ENCODE results near the gene NEK9.
"Not testable (repeated sequence)": the region's sequence is repeated elsewhere in the genome, so short reads cannot be mapped to it uniquely, and the experiment has no call there.

The NEK9 gene

GRCh38 chr14:75069811-75070145, 57.1 kb downstream of the NEK9 start:
- H3K4me3 ChIP-seq (ENCODE audit: low read depth, low read length): peak overlapping the region; percentile 70
- no peak for DNase-seq (ENCODE audit: low read depth)
- TF ChIP-seq, protein P1, sequence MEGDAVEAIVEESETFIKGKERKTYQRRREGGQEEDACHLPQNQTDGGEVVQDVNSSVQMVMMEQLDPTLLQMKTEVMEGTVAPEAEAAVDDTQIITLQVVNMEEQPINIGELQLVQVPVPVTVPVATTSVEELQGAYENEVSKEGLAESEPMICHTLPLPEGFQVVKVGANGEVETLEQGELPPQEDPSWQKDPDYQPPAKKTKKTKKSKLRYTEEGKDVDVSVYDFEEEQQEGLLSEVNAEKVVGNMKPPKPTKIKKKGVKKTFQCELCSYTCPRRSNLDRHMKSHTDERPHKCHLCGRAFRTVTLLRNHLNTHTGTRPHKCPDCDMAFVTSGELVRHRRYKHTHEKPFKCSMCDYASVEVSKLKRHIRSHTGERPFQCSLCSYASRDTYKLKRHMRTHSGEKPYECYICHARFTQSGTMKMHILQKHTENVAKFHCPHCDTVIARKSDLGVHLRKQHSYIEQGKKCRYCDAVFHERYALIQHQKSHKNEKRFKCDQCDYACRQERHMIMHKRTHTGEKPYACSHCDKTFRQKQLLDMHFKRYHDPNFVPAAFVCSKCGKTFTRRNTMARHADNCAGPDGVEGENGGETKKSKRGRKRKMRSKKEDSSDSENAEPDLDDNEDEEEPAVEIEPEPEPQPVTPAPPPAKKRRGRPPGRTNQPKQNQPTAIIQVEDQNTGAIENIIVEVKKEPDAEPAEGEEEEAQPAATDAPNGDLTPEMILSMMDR (IDR thresholded peaks at IDR 0.05; ENCODE audit: low read depth, low read length, missing control alignments): no peak

DNA sequence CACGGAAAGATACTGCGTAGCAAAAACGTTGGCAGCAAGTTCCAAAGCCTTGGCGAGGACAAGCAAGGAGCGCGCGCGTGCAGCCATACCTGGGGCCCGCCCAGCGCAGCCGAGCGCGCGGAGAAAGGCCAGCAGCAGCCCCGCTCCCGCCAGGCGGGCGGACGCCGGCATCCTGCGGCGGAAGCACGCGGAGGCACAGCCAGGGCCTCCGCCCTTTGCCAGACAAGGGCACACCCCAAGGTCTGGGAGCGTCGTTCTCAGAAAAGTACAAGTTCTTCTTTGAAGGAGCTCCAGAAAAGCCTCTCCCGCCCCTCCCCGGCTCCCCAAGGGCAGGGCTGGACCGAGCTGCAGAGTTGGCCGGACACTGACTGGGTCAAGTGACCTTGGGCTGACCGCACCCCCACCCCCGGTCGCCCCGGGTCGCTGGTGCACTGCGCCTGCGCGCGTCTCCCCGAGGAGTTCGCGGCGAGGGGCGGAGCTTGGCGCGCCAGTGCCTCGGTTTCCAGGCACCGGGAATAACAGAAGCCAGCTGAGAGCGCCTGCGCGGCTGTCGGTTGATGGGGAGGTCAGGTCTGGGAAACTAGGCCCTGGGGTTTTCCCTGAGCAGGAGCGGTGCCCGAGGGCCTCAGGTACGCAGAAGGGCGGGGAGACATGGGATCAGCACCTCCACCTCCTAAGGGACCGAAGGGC, 57.6 kb downstream of the NEK9 start, which contains the start of gene ZC2HC1C:
Gene ZC2HC1C, plus strand, starts transcription at position 521 of the 690 bp plus-strand sequence. CDS start 933 bp downstream, outside the sequence.
- TF ChIP-seq, protein P1 (IDR thresholded peaks at IDR 0.05; ENCODE audit: low read depth, low read length, missing control alignments): no peak
- peak; percentile 34 for DNase-seq (ENCODE audit: low read depth)
- H3K4me3 ChIP-seq (ENCODE audit: low read depth, low read length): peak within 1 kb of the TSS; percentile 70

DNA sequence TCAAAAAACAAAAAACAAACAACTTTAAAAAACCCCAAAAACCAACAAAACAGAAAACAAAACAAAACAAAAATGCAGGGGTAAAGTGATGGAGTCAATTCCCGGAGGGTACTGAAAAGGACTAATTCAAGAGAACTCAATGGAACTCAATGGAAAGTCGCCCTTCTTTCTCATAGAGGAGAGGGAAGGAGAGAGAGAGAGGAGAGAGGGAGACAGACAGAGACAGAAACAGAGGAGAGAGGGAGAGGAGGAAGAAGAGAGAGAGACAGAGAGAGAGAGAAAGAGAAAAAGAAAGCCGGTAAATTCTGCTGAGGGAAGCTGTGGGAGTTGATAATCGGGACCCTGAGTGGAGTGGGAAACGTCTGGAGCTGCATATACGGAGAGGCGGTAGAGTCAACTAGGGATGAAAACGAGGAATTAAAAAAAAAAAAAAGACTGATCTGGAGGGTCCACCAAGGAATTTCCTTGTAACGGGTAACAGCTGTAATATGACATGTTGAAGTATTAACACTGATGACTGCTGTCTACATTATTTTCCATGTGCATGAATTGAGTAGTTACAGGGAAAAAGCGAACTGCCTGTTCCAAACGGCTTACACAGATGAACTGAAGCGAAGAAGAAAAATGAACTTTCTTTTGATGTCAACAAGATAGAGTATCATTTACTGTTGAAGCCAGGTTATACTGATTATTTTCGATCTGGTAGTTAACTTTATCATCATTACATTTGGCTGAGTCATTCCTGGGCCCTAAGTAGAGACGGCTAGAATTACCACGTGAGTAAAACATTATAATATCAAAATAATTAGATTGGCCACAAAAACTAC, 58.3 kb downstream of the NEK9 start:
- no peak for DNase-seq (ENCODE audit: low read depth)
- TF ChIP-seq, protein P1 (IDR thresholded peaks at IDR 0.05; ENCODE audit: low read depth, low read length, missing control alignments): no peak
- peak overlapping the region; percentile 70 for H3K4me3 ChIP-seq (ENCODE audit: low read depth, low read length)

DNA sequence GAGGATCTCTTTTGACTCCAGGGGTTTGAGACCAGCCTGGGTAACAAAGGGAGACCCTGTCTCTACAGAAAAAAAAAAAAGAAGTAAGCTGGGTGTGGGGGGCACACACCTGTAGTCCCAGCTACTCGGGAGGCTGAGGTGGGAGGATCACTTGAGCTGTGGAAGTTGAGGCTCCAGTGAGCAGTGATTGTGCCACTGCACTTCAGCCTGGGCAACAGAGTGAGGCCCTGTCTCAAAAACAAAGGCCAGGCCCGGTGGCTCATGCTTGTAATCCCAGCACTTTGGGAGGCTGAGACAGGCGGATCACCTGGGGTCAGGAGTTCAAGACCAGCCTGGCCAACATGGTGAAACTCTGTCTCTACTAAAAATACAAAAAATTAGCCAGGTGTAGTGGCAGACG, 59.1 kb downstream of the NEK9 start:
- DNase-seq (ENCODE audit: low read depth): not testable (repeated sequence)
- peak overlapping the region; percentile 70; the same call in 1 of the 2 replicates for H3K4me3 ChIP-seq (ENCODE audit: low read depth, low read length)

DNA sequence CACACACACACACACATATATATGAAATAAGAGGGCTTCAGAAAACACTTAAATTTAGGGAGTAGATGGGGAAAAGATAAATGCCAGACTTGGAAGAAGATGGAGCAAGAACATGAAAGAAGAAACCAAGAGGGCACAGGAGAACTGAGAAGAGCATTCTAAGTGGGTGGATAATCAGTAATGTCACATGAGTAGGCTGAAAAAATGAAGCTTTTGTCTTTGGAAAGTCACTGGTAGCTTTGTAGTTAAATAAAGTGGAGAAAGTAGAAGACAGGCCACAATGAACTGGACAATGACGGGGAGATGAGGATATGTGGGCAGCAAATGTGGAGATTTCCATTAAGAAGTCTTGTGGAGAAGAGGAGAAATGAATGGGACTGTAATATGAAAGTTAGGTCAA, 59.6 kb downstream of the NEK9 start:
- H3K4me3 ChIP-seq (ENCODE audit: low read depth, low read length): no peak overlapping the region
- TF ChIP-seq, protein P1 (IDR thresholded peaks at IDR 0.05; ENCODE audit: low read depth, low read length, missing control alignments): no peak
- no peak for DNase-seq (ENCODE audit: low read depth)

GRCh38 chr14:75066691-75067090, 60.2 kb downstream of the NEK9 start:
- no peak for DNase-seq (ENCODE audit: low read depth)
- TF ChIP-seq, protein P1 (IDR thresholded peaks at IDR 0.05; ENCODE audit: low read depth, low read length, missing control alignments): no peak
- H3K4me3 ChIP-seq (ENCODE audit: low read depth, low read length): no peak overlapping the region

DNA sequence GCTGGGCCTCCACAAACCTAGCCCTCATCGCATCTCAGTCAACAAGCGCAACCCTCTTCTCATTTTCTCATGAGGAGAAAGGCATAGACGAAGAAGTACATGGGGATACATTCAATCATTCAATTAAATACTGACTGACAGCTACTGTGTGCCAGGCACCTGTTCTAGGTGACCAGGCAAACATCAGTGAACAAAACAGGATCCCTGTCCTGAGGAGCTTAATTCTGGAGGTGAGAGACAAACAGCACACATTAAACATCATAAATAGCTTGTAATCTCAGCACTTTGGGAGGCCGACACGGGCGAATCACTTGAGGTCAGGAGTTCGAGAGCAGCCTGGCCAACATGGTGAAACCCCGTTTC, 62.7 kb downstream of the NEK9 start:
- H3K4me3 ChIP-seq (ENCODE audit: low read depth, low read length): peak overlapping the region; percentile 90
- no peak for DNase-seq (ENCODE audit: low read depth)
- TF ChIP-seq, protein P1 (IDR thresholded peaks at IDR 0.05; ENCODE audit: low read depth, low read length, missing control alignments): no peak

Data from GM12864 (cell line).